Psoas muscle (tissue), 8 donors: ENCODE data around the gene PARP8. TPM values are rescaled to one million over a fixed set of nuclear protein-coding genes. Genes with fewer than 3 reads are reported as not detected.

Experiments used
- ATAC-seq, 4 donors: fragments of 200-7000 bp; cut with Tn5 transposase; one replicate each; pipeline ENCODE4 v1.9.1; 2020; ENCODE audit warnings: moderate library complexity in 3 of 4, mild to moderate bottlenecking in 2 of 4
- DNase-seq, 2 donors: peaks; one replicate each; pipeline ENCODE4 v3.0.0-alpha.2; 2020
- H3K27ac ChIP-seq: fragments of 200-600 bp; one replicate; pipeline ENCODE4 v1.8.0; 2022
- H3K27me3 ChIP-seq, 3 donors: fragments of 200-600 bp in 1 of 3; one replicate each; pipeline versions ENCODE4 v1.6.1 to v1.8.0; 2013 to 2022; ENCODE audit warnings: low read length in 2 of 3, mild to moderate bottlenecking in 2 of 3, moderate library complexity in 1 of 3; ENCODE audit not compliant: insufficient read depth in 3 of 3
- H3K36me3 ChIP-seq, 2 donors: fragments of 200-600 bp in 1 of 2; one replicate each; pipeline versions ENCODE4 v1.6.1 to v1.8.0; 2013 to 2022; ENCODE audit warnings: low read depth in 1 of 2, mild to moderate bottlenecking in 1 of 2, moderate library complexity in 1 of 2; ENCODE audit not compliant: insufficient read depth in 1 of 2
- H3K4me1 ChIP-seq: fragments of 200-600 bp; one replicate; pipeline ENCODE4 v1.8.0; 2022
- H3K4me3 ChIP-seq: fragments of 200-600 bp; one replicate; pipeline ENCODE4 v1.8.0; 2022; ENCODE audit warnings: mild to moderate bottlenecking
- H3K9me3 ChIP-seq: fragments of 200-600 bp; one replicate; pipeline ENCODE4 v1.8.0; 2022
- CTCF ChIP-seq: fragments of 200-600 bp; IDR thresholded peaks from one replicate; pipeline ENCODE4 v1.8.0; 2022; ENCODE audit warnings: antibody characterized with exemption
- WGBS, 3 donors: extraction: QIAGEN DNeasy Blood & Tissue Kit; methylation state at CpG; one replicate each; pipeline versions ENCODE4 v1.1.6 to v1.1.7; 2013; 5-methylcytosine and 5-hydroxymethylcytosine counted together
- intact Hi-C, 2 donors: fragments of 100-400 bp; cut with DNase I; formaldehyde crosslinking; loops; one replicate each; pipeline versions ENCODE4 v1.11.0 to v1.14.2; 2022
- polyA plus RNA-seq, 3 donors: library from polyadenylated mRNA; stranded (reverse); fragments of 200-250 nt; gene quantifications; one replicate each; pipeline ENCODE4 v1.2.3, GENCODE V29; 2013
- total RNA-seq, 4 donors: library from RNA; stranded (reverse); fragmentation: NEBNext Ultra II Directional in 2 of 4; extraction: Animal tissue kit (Norgen Biotek cat#: 25700) in 2 of 4; gene quantifications; one replicate each; pipeline versions ENCODE4 v1.2.1 to v1.2.4, GENCODE V29; 2021 to 2023
- donor health status: healthy with polysubstance abuse.
- donor health status: DM: no; HTN: no; CAD: no; lungs with moderate emphysema.
- donor health status: Bipolar disorder and iron deficiency.
- donor health status: healthy.
- donor health status: DM: yes; HTN: yes; CAD: no.
- donor health status: DM: no; HTN: no; CAD: no.
- donor health status: DM: no; HTN: no; CAD: no.
- donor health status: DM: yes; HTN: yes; CAD: no.

PARP8 gene
- total and polyA plus RNA-seq, 7 donors, result 0.52 to 4.7 (median 1.5) TPM

DNA sequence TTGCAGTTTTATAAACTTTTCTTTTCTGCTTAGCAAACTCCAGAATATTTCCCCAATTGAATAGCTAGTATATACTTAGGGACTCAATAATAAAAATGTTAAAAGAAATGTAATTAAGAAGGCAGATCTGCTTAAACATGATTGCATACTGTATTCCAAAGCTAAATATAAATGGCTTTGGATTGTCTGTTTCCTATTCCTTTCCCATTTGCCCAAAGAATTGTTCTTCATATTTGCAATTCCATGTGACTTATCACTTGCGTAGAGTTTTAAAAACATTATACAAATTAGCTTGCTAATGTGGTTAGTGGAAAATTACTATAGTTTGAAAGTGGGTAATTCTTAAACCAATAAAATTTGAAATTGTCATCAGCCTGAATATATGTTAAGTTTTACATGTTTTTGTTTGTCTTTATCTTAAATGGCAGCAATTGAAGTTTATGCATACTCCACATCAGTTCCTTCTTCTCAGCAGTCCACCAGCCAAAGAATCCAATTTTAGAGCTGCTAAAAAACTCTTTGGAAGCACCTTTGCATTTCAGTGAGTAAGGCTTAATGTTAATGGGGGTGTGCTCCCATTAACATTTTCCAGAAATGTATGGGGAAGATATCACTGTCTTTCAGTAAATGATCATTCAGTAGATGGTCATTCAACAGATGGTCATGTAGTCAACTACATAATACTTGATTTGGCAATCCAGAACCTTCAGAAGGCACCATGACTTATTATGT, 161.2 kb downstream of the PARP8 start:
- TF ChIP-seq CTCF, result no peak
- Histone ChIP-seq H3K27me3 (no peaks in the 10 kb centered on the region), H3K4me3 (no peak overlapping the region), H3K4me1 (no peaks in the 10 kb centered on the region), H3K9me3 (no peaks in the 10 kb centered on the region), H3K27ac (no peak overlapping the region), H3K36me3 (no peaks in the 10 kb centered on the region)
- DNase-seq (no peak), ATAC-seq (no peak)
- 43 to 99% (median 53%) methylated on average over 1 of the region's 1 CpG for WGBS, 3 donors
- intact Hi-C loops, result no loop called here

- intact Hi-C loops, result no loop called here
- DNase-seq (no peak), ATAC-seq (no peak)
- no peak overlapping the region for H3K27ac ChIP-seq
- no peaks in the 10 kb centered on the region for H3K9me3 ChIP-seq
- no peaks in the 10 kb centered on the region for H3K27me3 ChIP-seq
- no peaks in the 10 kb centered on the region for H3K4me1 ChIP-seq
- H3K36me3 ChIP-seq, result no peaks in the 10 kb centered on the region
- no peak for TF ChIP-seq CTCF
- 94 to 97% (median 96%) methylated on average over 1 of the region's 1 CpG for WGBS, 3 donors
- no peak overlapping the region for H3K4me3 ChIP-seq
Observed at GRCh38 chr5:50829023-50829422, 162.6 kb downstream of the PARP8 start.

DNA sequence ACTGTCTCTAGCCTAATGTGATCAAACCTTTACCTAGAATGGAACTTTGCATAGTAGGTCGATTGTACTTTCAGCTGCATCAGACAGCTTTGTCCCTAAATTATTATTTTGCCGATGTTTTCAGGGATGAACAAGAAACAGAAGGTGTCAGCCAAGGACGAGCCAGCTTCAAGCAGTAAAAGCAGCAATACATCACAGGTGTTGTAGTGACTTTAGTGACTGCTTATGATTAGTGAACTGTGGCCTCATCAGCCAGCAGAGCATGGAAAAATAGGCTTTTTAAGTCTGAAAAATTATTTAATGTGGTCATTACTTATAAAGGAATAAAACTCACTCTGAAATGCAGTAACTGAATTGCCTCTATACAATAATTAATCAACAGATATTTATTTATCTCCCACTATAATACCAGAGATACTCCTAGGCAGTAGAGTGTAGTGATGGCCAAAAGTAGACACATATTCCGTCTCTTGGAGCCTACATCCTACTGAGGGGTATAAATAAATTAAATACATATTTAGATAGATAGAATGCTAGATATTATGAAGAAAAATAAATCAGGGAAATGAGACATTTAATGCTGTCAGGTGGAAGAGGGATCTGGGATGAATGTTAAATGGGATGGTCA, 166.3 kb downstream of the PARP8 start:
- H3K4me1 ChIP-seq, result no peaks in the 10 kb centered on the region
- no peak for TF ChIP-seq CTCF
- H3K9me3 ChIP-seq, result no peaks in the 10 kb centered on the region
- intact Hi-C loops, result no loop called here
- ATAC-seq (no peak), DNase-seq (no peak)
- WGBS, 3 donors, result 88 to 93% (median 90%) methylated on average over 4 of the region's 4 CpGs
- no peak overlapping the region for H3K4me3 ChIP-seq
- H3K27ac ChIP-seq, result no peak overlapping the region
- H3K27me3 ChIP-seq, result no peaks in the 10 kb centered on the region
- no peaks in the 10 kb centered on the region for H3K36me3 ChIP-seq

DNA sequence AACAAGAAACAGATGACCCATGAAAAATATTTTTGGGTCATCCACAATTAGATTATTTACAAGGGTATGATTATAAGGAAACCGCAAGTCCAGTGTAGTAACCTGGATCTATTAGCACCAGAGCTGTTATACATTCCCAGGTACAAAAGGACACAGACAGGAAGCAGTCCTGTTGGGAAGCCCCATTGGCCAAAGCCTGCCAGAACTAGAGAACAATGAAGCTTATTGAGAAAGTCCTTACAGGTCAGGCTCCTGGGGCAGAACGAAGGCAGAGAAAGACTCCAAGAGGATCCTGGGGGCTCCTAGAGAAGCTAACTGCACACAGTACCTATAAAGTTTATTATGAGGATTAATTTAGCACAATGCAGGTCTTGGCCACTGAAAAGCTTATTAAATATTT, 169.9 kb downstream of the PARP8 start:
- Histone ChIP-seq H3K4me1 (no peaks in the 10 kb centered on the region), H3K27me3 (no peaks in the 10 kb centered on the region), H3K27ac (no peak overlapping the region), H3K36me3 (no peaks in the 10 kb centered on the region), H3K4me3 (no peak overlapping the region), H3K9me3 (no peaks in the 10 kb centered on the region)
- 92 to 97% (median 96%) methylated on average over 2 of the region's 2 CpGs for WGBS, 3 donors
- no peak for TF ChIP-seq CTCF
- no peak for DNase-seq
- no peak for ATAC-seq
- intact Hi-C loops, result no loop called here
